Measurements from ENCODE around the gene CXorf65.

The CXorf65 gene

DNA sequence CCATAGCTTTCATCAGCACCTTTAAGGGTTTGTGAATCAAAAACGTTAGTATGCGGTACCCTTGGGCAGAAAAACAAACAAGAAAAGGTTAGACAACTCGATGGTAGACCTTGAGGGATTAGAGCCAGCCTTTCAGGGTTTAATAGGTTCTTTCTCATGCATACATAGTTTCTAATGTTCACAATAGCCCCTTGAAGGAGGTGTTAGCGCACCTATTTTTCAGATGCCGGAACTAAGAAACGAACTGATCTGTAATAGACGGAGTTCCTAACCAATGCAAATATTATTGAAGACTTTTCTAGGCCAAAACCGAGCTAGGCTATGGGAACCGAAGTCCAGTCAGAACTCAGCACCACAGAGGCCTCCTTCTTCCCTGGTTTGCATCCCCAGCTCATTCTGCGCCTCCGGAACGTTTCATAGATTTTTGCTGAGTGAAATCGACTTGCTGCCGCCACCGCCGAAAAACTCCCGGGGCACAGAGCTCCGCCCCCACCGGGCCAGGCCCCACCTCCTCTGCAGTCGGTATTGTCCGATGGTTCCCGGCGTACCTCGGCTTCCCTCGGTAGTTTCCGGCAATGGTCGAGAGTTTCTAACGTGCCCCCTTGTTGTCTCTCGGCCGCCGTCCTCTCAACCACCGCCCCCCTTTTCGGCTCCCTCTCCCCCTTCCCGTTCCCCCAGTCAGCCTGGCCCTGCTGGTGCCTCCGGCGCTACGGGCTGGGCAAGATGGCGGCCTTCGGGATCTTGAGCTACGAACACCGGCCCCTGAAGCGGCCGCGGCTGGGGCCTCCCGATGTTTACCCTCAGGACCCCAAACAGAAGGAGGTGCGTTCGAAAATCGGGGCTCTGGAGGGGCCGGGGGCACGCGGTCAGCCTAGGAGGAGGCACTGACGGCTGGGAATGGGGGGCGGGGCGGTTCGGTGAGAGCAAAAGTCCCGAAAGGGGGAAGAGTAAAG is 11.8 kb upstream of the CXorf65 start, which contains the start of gene MED12:
Gene MED12, plus strand, starts transcription at position 565 of the 953 bp plus-strand sequence. Its CDS starts 159 bp downstream, at position 724.
- TF ChIP-seq CTCF (IDR thresholded peaks at IDR 0.05; ENCODE audit: borderline replicate concordance, insufficient read depth, low read depth, low read length) = no peak
- H3K4me3 ChIP-seq (ENCODE audit: low read depth, low read length) = peak within 1 kb of the TSS; percentile 48

DNA sequence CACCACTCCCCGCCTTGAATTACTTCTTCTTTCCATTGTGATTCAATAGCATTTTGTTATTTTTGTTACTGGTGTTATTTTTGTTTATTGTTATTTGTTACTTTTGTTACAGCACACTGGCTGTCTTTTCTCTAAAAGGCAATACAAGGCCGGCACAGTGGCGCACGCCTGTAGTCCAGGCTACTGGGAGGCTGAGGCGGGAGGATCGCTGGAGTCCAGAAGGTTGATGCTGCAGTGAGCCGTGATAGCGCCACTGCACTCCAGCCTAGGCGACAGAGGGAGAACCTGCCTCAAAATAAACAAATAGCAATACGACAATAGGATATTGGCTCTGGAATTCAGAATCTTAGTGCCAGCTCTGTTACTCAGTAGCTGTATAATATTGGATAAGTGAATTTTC is 10.8 kb upstream of the CXorf65 start:
- TF ChIP-seq CTCF (IDR thresholded peaks at IDR 0.05; ENCODE audit: borderline replicate concordance, insufficient read depth, low read depth, low read length) = no peak
- no peak overlapping the region for H3K4me3 ChIP-seq (ENCODE audit: low read depth, low read length)

DNA sequence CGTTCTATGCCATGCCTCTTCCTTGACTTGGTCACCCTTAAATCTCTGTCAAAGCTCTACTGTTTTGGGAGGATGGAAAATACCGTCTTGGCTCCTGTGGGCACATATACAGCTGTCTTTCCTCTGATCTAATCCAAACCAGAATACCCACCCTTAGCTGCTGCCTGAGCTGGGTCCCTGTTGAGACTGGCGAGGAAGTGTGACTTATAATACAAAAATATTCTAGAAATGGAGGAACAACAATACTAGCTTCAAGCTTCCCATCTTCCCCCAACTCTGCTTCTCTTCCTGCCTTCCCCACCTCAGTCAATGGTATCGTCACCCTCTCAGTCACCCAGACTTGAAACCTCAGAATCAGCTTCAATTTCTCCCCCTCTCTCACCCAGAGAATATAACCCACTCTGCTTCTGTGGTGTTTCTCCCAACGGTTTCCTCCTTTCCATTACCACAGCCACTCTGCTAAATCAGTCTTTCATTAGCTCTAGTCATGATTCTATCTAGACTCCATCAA is 5.4 kb upstream of the CXorf65 start:
- TF ChIP-seq CTCF (IDR thresholded peaks at IDR 0.05; ENCODE audit: borderline replicate concordance, insufficient read depth, low read depth, low read length) = no peak

DNA sequence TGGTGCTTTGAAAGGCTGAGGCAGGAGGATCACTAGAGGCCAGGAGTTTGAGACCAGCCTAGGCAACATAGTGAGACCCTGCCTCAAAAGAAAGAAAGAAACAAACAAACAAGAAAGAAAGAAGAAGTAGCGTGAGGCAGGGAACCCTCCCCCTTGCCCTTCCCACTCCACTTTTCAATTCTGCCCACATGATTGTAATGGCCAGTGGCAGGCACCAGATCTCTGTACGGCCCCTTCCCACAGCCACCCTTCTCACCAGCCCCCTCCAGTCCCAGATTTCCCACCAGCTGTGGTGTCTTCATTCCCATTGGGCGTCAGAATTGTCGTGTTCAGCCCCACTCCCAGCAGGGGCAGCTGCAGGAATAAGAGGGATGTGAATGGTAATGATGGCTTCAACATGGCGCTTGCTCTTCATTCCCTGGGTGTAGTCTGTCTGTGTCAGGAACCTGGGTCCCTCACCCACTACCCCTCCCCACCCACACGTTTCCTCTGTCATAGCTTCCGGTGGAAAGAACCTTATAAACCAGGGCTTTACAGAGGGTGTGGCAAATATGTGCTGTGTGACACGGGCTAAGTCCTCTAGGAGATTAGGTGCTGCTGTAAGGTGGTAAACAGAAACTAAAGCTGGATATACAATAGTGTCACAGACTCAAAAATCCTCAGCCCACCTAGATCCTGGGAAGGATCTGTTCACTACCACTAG is 4.8 kb upstream of the CXorf65 start, which contains the start of gene IL2RG:
Gene IL2RG, minus strand, starts transcription at position 437 of the 703 bp plus-strand sequence. Its CDS starts 38 bp downstream, at position 399.
- peak within 1 kb of the TSS; percentile 70 for H3K4me3 ChIP-seq (ENCODE audit: low read depth, low read length)
- TF ChIP-seq CTCF (IDR thresholded peaks at IDR 0.05; ENCODE audit: borderline replicate concordance, insufficient read depth, low read depth, low read length) = no peak

More for the DNA sequence above, 5.4 kb upstream of the CXorf65 start:
- peak overlapping the region; percentile 70 for H3K4me3 ChIP-seq (ENCODE audit: low read depth, low read length)

- no peak for TF ChIP-seq CTCF (IDR thresholded peaks at IDR 0.05; ENCODE audit: borderline replicate concordance, insufficient read depth, low read depth, low read length)
- H3K4me3 ChIP-seq (ENCODE audit: low read depth, low read length) = peak overlapping the region; percentile 27
Observed at GRCh38 chrX:71109051-71109450, 2.5 kb upstream of the CXorf65 start.

DNA sequence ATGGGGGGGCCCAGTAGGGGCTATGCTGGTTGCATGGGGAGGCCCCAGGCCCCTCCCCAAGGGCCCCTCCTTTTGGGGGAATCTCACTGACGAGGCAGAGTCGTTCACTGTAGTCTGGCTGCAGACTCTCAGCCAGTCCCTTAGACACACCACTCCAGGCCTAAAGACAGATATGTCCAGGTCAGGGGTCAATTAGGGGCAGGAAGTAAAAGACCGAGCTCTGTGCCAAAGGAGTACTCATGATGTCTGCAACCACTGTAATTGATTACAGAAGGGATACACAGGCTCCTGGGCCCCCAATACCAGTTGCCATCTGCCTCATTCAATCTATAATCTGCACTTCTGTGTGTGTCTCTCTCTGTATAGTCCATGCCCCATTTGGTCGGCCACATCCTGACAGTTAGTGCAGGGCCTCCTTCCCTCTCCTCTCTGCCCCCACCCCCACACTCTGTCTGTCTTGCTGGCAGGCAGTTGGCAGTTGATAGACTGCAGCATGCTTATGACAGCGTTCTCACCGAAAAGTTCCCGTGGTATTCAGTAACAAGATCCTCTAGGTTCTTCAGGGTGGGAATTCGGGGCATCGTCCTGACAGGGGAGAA is 1.3 kb upstream of the CXorf65 start:
- TF ChIP-seq CTCF (IDR thresholded peaks at IDR 0.05; ENCODE audit: borderline replicate concordance, insufficient read depth, low read depth, low read length) = no peak
- no peak overlapping the region for H3K4me3 ChIP-seq (ENCODE audit: low read depth, low read length)

Measured in GM12875 (cell line).